NCI-H1436 treated with DMSO at 0.1 percent for 48 hours (cell line): Measurements from ENCODE around the gene ABR.
A peak's percentile ranks its signal among the peaks of the same experiment; 100 is the strongest.
"Not testable (repeated sequence)": the region's sequence is repeated elsewhere in the genome, so short reads cannot be mapped to it uniquely, and the experiment has no call there.

Experiments
- DNase-seq: peaks from one replicate; lab custom pipeline; 2025; lab: John Stamatoyannopoulos, UW

The ABR gene

GRCh38 chr17:1047879-1048470 lies 131.8 kb downstream of the ABR start:
- DNase-seq = no peak

GRCh38 chr17:1047177-1047878 lies 132.5 kb downstream of the ABR start:
- no peak for DNase-seq

GRCh38 chr17:1045456-1045855 lies 134.3 kb downstream of the ABR start:
- DNase-seq = no peak

GRCh38 chr17:1044387-1045009 lies 135.3 kb downstream of the ABR start:
- not testable (repeated sequence) for DNase-seq

- DNase-seq = no peak
These were observed 136.1 kb downstream of the ABR start for GRCh38 chr17:1043601-1044251.

- no peak for DNase-seq
These were observed 137.3 kb downstream of the ABR start for GRCh38 chr17:1042486-1042885.

- DNase-seq = no peak
These were observed 138.0 kb downstream of the ABR start for GRCh38 chr17:1041746-1042145.

- DNase-seq = no peak
These were observed 139.6 kb downstream of the ABR start for GRCh38 chr17:1040216-1040600.

GRCh38 chr17:1039511-1040215 lies 140.1 kb downstream of the ABR start:
- DNase-seq = no peak

- DNase-seq = no peak
These were observed 140.7 kb downstream of the ABR start for GRCh38 chr17:1039123-1039507.

- no peak for DNase-seq
These were observed 141.2 kb downstream of the ABR start for GRCh38 chr17:1038459-1039122.

- DNase-seq = no peak
These were observed 142.4 kb downstream of the ABR start for GRCh38 chr17:1037238-1037879.

GRCh38 chr17:1036845-1037237 lies 142.9 kb downstream of the ABR start:
- no peak for DNase-seq

- no peak for DNase-seq
These were observed 143.5 kb downstream of the ABR start for GRCh38 chr17:1036171-1036844.

GRCh38 chr17:1035546-1036170 lies 144.1 kb downstream of the ABR start:
- no peak for DNase-seq

GRCh38 chr17:1034652-1035210 lies 145.1 kb downstream of the ABR start:
- peak; percentile 30 for DNase-seq

GRCh38 chr17:1033503-1033902 lies 146.3 kb downstream of the ABR start:
- DNase-seq = no peak

- no peak for DNase-seq
These were observed 147.4 kb downstream of the ABR start for GRCh38 chr17:1032391-1032790.

- DNase-seq = no peak
These were observed 148.1 kb downstream of the ABR start for GRCh38 chr17:1031711-1032110.
